Keratinocyte (primary cell): ENCODE measurements around the gene KLHDC4. TPM values are rescaled to one million over a fixed set of nuclear protein-coding genes. Genes with fewer than 3 reads are reported as not detected.

ENCODE experiments used
- DNase-seq: peaks from one replicate; pipeline ENCODE4 v3.0.0-alpha.2; 2011; ENCODE audit warnings: low read depth, missing footprints, low spot score
- FAIRE-seq: peaks from 2 replicates; lab custom pipeline; 2011; peaks lifted over from hg19 to GRCh38; lab: Jason Lieb, UNC
- H2AFZ ChIP-seq: 2 replicates; pipeline ENCODE4 v1.6.0; 2012; ENCODE audit warnings: low read length, control low read depth, inconsistent platforms; ENCODE audit not compliant: control insufficient read depth
- H3K27ac ChIP-seq: 2 replicates; pipeline ENCODE4 v1.5.1; 2011; ENCODE audit warnings: low read length; ENCODE audit not compliant: control insufficient read depth, insufficient read depth
- H3K27me3 ChIP-seq: 3 replicates; pipeline ENCODE4 v1.6.0; 2011; ENCODE audit warnings: low read length; ENCODE audit not compliant: control insufficient read depth, insufficient read depth; ENCODE audit errors: extremely low read depth
- H3K36me3 ChIP-seq, 2 experiments: 2 replicates in 1 of 2; 3 replicates in 1 of 2; pipeline ENCODE4 v1.5.1; 2011; ENCODE audit warnings: low read length in 2 of 2, mild to moderate bottlenecking in 1 of 2; ENCODE audit not compliant: control insufficient read depth in 2 of 2, insufficient read depth in 2 of 2; ENCODE audit errors: extremely low read depth in 1 of 2
- H3K4me1 ChIP-seq: 3 replicates; pipeline ENCODE4 v1.5.1; 2011; ENCODE audit warnings: low read length; ENCODE audit not compliant: control insufficient read depth, insufficient read depth; ENCODE audit errors: extremely low read depth
- H3K4me2 ChIP-seq: 3 replicates; pipeline ENCODE4 v1.6.0; 2011; ENCODE audit warnings: low read depth, low read length; ENCODE audit not compliant: control insufficient read depth, insufficient read depth; ENCODE audit errors: extremely low read depth
- H3K4me3 ChIP-seq, 3 experiments: fragments of 200-600 bp in 1 of 3; sonication (generic) in 1 of 3; 2 replicates in 2 of 3; 3 replicates in 1 of 3; pipeline ENCODE4 v1.5.1; 2011 to 2016; ENCODE audit warnings: low read length in 3 of 3, mild to moderate bottlenecking in 3 of 3, control low read depth in 2 of 3, inconsistent platforms in 1 of 3, low read depth in 1 of 3, mixed read lengths in 1 of 3, mixed run types in 1 of 3, moderate library complexity in 1 of 3; ENCODE audit not compliant: control insufficient read depth in 2 of 3, insufficient read depth in 2 of 3; ENCODE audit errors: extremely low read depth in 1 of 3
- H3K79me2 ChIP-seq: 2 replicates; pipeline ENCODE4 v1.6.0; 2012; ENCODE audit warnings: low read length; ENCODE audit not compliant: control insufficient read depth, insufficient read depth
- H3K9ac ChIP-seq: 3 replicates; pipeline ENCODE4 v1.6.0; 2011; ENCODE audit warnings: low read length; ENCODE audit not compliant: control insufficient read depth, insufficient read depth; ENCODE audit errors: extremely low read depth
- H3K9me1 ChIP-seq: 3 replicates; pipeline ENCODE4 v1.6.0; 2011; ENCODE audit warnings: low read length; ENCODE audit not compliant: control insufficient read depth, insufficient read depth; ENCODE audit errors: extremely low read depth
- H3K9me3 ChIP-seq: 2 replicates; pipeline ENCODE4 v1.5.1; 2012; ENCODE audit warnings: low read depth, low read length; ENCODE audit not compliant: control insufficient read depth
- H4K20me1 ChIP-seq: 3 replicates; pipeline ENCODE4 v1.6.0; 2011; ENCODE audit warnings: low read length; ENCODE audit not compliant: control insufficient read depth, insufficient read depth; ENCODE audit errors: extremely low read depth
- EZH2 ChIP-seq: IDR thresholded peaks from one replicate; pipeline ENCODE4 v1.6.1; 2012; ENCODE audit warnings: inconsistent platforms, mild to moderate bottlenecking, low read length, moderate library complexity
- dilution Hi-C: fragments of 300-500 bp; cut with MboI; formaldehyde crosslinking; loops from one replicate; pipeline ENCODE4 v1.7.0; 2020; ENCODE audit warnings: low sequenced_read_pairs; ENCODE audit not compliant: extremely low pct_ligation_motif_present
- polyA plus RNA-seq, 5 experiments: library from polyadenylated mRNA; depleted of rRNA in 3 of 5; stranded (reverse) in 3 of 5; stranded (forward) in 1 of 5; unstranded in 1 of 5; fragments of >200 nt; gene quantifications; 1 replicate in 1 of 5; 2 replicates in 3 of 5; 3 replicates in 1 of 5; pipeline versions ENCODE4 v1.2.1 to v1.2.3, GENCODE V29; 2011 to 2012; ENCODE audit warnings: missing spikeins in 2 of 5, low read depth in 1 of 5, low replicate concordance in 1 of 5
- TF ChIP-seq, protein P1 (sequence below), 3 experiments: IDR thresholded peaks in 1 of 3; conservative IDR thresholded peaks in 1 of 3; optimal IDR thresholded peaks in 1 of 3; 2 replicates in 2 of 3; 3 replicates in 1 of 3; pipeline versions ENCODE3 to v1.5.1; 2011; ENCODE audit warnings: low read length in 3 of 3, mild to moderate bottlenecking in 3 of 3, moderate library complexity in 2 of 3, control low read depth in 1 of 3, inconsistent platforms in 1 of 3; ENCODE audit not compliant: insufficient read depth in 2 of 3; ENCODE audit errors: extremely low read depth in 1 of 3

The KLHDC4 gene
- polyA plus RNA-seq, 1 donor (not counting 4 experiments of a cell fraction or from before 2014, with no cell fraction given): 13.4 TPM

- Histone ChIP-seq H3K4me1 (peaks cover 36% of the 10 kb centered on the region), H4K20me1 (no peaks in the 10 kb centered on the region), H3K4me3 (no peak overlapping the region), H3K9me3 (no peaks in the 10 kb centered on the region), H3K27me3 (no peaks in the 10 kb centered on the region), H3K9ac (no peak overlapping the region), H3K4me2 (no peak overlapping the region), H3K36me3 (no peaks in the 10 kb centered on the region), H3K9me1 (no peaks in the 10 kb centered on the region), H3K27ac (no peak overlapping the region), H2AFZ (no peak overlapping the region), H3K79me2 (no peaks in the 10 kb centered on the region)
- dilution Hi-C loops: no loop called here
- TF ChIP-seq, protein P1, sequence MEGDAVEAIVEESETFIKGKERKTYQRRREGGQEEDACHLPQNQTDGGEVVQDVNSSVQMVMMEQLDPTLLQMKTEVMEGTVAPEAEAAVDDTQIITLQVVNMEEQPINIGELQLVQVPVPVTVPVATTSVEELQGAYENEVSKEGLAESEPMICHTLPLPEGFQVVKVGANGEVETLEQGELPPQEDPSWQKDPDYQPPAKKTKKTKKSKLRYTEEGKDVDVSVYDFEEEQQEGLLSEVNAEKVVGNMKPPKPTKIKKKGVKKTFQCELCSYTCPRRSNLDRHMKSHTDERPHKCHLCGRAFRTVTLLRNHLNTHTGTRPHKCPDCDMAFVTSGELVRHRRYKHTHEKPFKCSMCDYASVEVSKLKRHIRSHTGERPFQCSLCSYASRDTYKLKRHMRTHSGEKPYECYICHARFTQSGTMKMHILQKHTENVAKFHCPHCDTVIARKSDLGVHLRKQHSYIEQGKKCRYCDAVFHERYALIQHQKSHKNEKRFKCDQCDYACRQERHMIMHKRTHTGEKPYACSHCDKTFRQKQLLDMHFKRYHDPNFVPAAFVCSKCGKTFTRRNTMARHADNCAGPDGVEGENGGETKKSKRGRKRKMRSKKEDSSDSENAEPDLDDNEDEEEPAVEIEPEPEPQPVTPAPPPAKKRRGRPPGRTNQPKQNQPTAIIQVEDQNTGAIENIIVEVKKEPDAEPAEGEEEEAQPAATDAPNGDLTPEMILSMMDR (optimal IDR thresholded peaks at IDR 0.05 in 1 of 3, IDR thresholded peaks at IDR 0.05 in 1 of 3, conservative IDR thresholded peaks at IDR 0.05 in 1 of 3; ENCODE audit: extremely low read depth in 1 of 3, insufficient read depth in 2 of 3, low read length in 3 of 3): no peak
- no peak for TF ChIP-seq EZH2
- no peak for DNase-seq
- FAIRE-seq: no peak
Measured at GRCh38 chr16:87803385-87803784, 37.6 kb upstream of the KLHDC4 start.

GRCh38 chr16:87802670-87803069 lies 36.9 kb upstream of the KLHDC4 start:
- Histone ChIP-seq H3K79me2 (no peaks in the 10 kb centered on the region), H3K4me1 (peaks cover 30% of the 10 kb centered on the region), H4K20me1 (no peaks in the 10 kb centered on the region), H3K4me3 (no peak overlapping the region), H3K9me1 (no peaks in the 10 kb centered on the region), H3K9me3 (no peaks in the 10 kb centered on the region), H2AFZ (no peak overlapping the region), H3K4me2 (no peak overlapping the region), H3K36me3 (no peaks in the 10 kb centered on the region), H3K27me3 (no peaks in the 10 kb centered on the region), H3K27ac (no peak overlapping the region), H3K9ac (no peak overlapping the region)
- FAIRE-seq (no peak), DNase-seq (no peak)
- dilution Hi-C loops: no loop called here
- TF ChIP-seq, protein P1 (optimal IDR thresholded peaks at IDR 0.05 in 1 of 3, IDR thresholded peaks at IDR 0.05 in 1 of 3, conservative IDR thresholded peaks at IDR 0.05 in 1 of 3; ENCODE audit: extremely low read depth in 1 of 3, insufficient read depth in 2 of 3, low read length in 3 of 3): no peak
- no peak for TF ChIP-seq EZH2
